Activated CD8-positive, alpha-beta memory T cell treated with anti-CD3 and anti-CD28 coated beads, Interleukin-2, amount 50 U/mL, for 48 hours (primary cell): ENCODE measurements around the gene ATP12A.
"Not testable (repeated sequence)": the region's sequence is repeated elsewhere in the genome, so short reads cannot be mapped to it uniquely, and the experiment has no call there.

Experiments used
- DNase-seq: peaks from one replicate; pipeline ENCODE4 v3.0.0-alpha.2; 2020

The ATP12A gene

GRCh38 chr13:24692561-24692960, 12.4 kb downstream of the ATP12A start:
- DNase-seq, result no peak

DNA sequence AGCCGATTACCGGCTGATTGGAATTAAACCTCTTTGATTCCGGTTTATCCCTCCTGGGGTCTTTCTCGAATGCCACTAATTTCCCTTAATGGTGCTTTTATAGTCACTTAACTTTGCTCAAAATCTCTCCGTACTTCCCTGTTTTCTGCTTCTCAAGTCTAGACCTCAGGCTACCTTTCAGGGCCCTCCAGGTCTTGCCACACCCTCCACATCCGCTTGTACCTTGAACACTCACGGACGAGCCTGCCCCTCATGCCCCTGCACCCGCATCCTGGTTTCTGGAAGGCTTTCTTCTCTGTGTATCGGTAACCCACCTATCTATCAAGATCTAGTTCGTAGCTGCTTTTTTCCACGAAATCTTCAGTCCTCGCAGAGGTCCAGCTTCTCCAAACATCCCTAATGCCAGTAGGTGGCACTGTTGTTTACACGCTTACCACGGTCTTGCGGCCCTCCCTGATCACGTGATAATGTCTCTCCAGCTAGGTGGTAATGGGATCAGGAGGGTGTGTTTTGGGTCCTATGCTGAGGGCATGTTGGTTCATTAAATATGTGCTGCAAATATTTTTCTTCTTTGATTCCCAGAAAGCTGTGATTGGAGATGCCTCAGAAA, 13.8 kb downstream of the ATP12A start:
- no peak for DNase-seq

DNA sequence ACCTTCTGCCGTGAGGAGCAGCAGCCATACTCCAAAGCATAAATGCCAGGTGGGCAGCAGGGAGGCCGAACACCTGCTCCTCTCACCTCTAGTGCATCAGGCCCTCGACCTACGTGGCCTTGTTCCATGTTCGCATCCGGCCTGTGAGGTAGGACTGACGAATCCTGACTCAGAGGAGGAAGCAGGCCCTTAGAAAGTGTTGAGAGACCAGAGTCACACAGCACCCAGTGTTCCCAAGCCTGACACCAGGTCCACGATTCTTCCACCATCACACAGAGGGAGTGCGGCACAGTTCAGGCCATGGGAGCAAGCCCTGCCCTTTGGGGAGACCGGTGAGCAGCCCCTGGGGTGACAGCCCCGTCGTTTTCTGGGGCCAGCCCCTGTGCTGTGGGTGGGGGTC, 14.7 kb downstream of the ATP12A start:
- no peak for DNase-seq

GRCh38 chr13:24698686-24699085, 18.5 kb downstream of the ATP12A start:
- no peak for DNase-seq

DNA sequence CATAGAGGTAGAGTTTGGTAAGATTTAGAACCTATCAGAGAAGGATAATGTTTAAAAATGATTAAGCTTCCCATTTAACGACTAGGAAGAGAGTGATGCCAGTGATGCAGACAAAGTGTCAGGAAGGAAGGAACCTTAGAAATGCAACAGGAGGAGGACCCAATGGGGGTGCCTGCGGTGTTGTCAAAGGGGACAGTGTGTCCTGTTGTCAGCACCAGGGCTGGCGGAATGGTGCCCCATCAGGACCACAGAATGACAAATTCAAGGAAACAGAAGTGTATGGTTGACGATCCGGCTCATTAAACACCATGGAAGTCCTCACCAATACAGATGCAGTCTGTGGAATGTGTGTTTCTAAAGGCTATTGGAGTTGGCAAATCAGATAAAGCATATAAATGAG, 19.3 kb downstream of the ATP12A start:
- DNase-seq, result no peak

- DNase-seq, result no peak
These were observed 20.3 kb downstream of the ATP12A start for GRCh38 chr13:24700539-24700938.

GRCh38 chr13:24706886-24707585, 26.8 kb downstream of the ATP12A start:
- DNase-seq, result no peak

GRCh38 chr13:24709186-24709913, 29.1 kb downstream of the ATP12A start:
- peak; percentile 77 for DNase-seq

DNA sequence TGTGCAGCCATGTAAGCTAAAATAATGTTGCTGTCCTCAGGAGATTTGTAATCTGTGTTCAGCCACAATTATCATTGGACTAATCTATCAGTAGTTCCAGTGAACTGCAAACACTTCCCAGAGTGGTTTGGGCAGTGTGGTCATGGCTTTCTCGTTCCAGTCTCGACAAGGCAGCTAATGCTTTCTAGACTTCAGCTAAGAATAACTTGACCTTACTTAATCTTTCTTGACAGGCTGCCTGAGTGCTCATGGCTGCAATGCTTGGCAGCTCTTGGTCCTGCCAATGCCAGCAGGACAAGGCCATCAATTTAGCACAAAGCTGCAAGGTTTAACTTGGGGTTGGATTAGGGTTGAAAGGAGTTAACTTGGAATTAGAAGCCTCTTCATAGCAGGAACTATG, 32.8 kb downstream of the ATP12A start:
- no peak for DNase-seq

GRCh38 chr13:24716011-24716410, 35.8 kb downstream of the ATP12A start:
- DNase-seq, result no peak

DNA sequence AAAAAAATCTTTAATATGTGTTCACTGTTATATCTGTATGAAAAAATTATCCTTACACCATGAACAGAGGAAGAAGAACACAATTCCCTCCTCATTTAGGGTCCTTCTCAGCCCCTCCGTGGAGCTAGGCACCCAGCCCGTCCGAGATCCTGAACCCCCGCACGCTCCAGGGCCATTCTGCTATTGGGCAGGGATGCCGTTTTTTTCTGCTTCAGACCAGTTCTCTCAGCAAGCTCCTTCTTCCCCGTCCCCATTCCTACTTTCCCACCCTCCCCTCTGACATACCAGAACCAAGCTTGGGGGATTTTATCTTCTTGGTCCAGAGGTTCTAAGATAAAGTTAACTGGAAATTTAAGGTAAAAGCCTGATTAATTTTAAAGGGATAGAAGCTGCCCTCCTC, 36.2 kb downstream of the ATP12A start:
- DNase-seq, result no peak

DNA sequence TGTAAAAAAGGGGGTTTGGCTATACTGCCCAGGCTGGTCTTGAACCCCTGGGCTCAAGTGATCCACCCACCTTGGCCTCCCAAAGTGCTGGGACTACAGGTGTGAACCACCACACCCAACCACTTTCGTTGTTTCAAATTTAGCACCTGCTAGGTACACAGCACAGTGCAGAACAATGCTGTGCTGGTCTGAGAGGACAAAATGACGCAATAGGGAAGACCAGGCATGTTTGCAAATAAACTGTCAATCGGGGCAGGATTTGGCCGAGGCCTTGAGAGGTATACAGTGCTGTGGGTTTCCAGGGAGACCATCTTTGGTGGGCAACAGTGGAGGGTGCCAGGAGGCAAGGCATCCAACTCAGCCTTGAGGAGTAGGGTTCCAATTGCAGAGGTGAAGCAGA, 37.0 kb downstream of the ATP12A start:
- DNase-seq, result no peak

- no peak for DNase-seq
These were observed 38.2 kb downstream of the ATP12A start for GRCh38 chr13:24718192-24718965.

DNA sequence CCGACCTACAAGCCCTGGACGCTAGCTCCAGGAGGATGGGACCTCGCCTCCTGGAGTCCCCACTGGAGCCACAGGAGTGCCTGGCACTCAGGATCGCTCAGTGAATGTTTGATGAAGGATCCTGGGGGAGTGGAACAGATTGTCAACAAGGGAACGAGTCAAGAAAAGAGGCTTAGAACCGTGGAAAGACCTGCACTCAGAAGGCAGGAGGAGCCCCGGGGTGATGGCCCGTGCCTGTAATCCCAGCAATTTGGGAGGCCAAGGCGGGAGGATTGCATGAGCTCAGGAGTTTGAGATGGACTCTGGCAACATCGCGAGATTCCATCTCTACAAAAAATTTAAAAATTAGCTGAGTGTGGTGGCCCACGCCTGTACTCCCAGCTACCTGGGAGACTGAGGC, 38.9 kb downstream of the ATP12A start:
- no peak for DNase-seq

DNA sequence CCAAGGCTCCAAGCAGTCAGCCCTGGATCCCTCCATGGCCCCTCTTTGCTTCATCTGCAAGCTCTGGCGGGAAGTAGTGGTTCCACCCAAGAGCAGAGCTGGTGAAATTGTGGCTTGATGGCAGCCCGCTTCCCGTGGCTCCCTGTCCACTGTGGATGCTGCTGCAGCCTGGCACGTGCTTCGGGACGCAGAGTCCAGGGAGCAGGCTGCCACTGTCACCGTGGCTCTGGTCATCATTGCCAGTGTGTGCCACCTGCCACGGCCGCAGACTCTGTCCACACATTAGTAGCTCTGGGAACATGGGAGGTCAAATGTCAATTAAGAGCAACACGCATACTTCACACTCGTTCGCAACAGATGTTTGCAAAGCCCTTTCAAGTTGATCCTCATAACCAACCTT, 43.0 kb downstream of the ATP12A start:
- DNase-seq, result no peak

DNA sequence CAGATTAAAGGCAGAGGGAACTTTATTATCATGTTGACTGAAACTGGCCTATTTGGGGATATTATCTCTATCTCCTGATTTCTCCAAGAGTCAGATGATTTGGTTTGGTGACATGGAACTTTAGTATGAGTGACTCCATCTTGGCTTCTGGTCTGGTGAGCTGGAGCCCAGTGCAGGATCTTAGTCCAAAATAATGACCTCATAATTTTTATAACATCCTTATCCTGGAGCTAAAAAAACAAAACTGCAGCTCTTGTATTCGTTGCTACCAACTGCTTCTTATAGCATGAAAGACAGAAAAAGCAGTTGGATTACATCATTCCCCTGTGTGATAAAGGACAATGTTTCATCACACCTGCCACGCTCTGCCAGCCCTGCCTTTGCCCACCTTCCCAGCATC, 44.5 kb downstream of the ATP12A start:
- DNase-seq, result no peak

DNA sequence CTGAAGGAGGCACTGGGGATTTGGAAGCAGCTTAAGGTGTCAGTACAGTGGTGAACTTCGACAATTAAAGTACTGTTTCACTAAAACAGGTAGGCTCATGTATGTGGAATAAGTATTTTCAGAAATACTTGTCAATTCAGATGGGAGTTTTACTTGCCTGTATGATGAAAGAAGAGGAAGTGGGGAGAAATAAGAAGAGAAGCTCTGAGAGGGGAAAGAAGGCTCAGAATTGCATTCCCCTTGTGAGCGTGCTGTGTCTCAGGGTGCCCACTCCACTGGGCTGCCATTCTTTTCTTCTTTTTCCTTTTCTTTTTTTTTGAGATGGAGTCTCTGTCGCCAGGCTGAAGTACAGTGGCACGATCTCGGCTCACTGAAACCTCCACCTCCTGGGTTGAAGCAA, 45.2 kb downstream of the ATP12A start:
- no peak for DNase-seq

GRCh38 chr13:24727731-24728601, 47.8 kb downstream of the ATP12A start:
- peak; percentile 66 for DNase-seq

DNA sequence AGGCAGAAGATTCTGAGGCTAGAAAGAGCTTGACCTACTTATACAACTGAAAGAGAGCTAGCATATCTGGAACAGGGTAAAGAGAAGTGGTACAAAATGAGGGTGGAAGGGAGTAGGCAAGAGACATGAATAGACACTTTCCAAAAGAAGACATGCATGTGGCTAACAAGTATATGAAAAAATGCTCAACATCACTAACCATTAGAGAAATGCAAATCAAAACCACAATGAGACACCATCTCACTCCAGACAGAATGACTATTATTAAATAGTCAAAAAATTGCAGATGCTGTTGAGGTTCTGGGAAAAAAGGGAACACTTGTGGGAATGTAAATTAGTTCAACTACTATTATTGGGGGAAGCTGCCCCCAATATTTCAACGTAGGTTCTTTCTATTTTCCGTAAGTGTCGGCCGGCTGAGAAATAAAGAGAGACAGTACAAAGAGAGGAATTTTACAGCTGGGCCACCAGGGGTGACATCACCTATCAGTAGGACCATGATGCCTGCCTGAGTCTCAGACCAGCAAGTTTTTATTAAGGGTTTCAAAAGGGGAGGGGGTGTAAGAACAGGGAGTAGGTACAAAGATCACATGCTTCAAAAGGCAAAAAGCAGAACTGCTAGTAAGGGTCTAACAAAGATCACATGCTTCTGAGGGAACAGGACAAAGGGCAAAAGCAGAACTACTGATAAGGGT, 50.8 kb downstream of the ATP12A start:
- DNase-seq, result not testable (repeated sequence)

DNA sequence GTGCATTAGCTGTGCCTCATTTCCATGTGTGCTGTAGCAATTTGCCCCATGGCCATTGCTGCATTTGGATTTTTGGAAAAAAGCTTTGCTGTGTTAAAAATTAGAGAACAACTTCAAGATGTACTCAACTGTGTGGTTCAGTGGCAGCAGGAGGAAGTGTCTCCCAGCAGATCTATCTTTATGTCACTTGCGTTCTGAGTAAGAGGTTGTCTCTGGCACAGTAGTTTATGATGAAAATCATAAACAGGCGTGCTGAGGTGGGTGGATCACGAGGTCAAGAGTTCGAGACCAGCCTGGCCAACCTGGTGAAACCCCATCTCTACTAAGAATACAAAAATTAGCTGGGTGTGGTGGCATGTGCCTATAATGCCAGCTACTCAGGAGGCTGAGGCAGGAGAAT, 54.7 kb downstream of the ATP12A start:
- DNase-seq, result peak; percentile 25

- DNase-seq, result no peak
These were observed 56.8 kb downstream of the ATP12A start for GRCh38 chr13:24737042-24737441.

- DNase-seq, result no peak
These were observed 58.2 kb downstream of the ATP12A start for GRCh38 chr13:24738366-24738847.
